H9 (cell line): ENCODE results near the gene LILRB1. TPM values are rescaled to one million over a fixed set of nuclear protein-coding genes. Genes with fewer than 3 reads are reported as not detected.

Experiments used
- DNase-seq: peaks from one replicate; pipeline ENCODE4 v3.0.0-alpha.2; 2017
- H2AFZ ChIP-seq: one replicate; pipeline ENCODE4 v1.6.1; 2013; ENCODE audit warnings: mild to moderate bottlenecking, low read length, control low read depth, moderate library complexity
- H2AK5ac ChIP-seq: 2 replicates; pipeline ENCODE4 v1.6.1; 2013; ENCODE audit warnings: low read length, control low read depth, mixed read lengths; ENCODE audit not compliant: insufficient read length
- H2BK120ac ChIP-seq: one replicate; pipeline ENCODE4 v1.6.1; 2013; ENCODE audit warnings: low read depth, mild to moderate bottlenecking, low read length, control low read depth, inconsistent platforms; ENCODE audit not compliant: poor library complexity, severe bottlenecking
- H2BK12ac ChIP-seq: 2 replicates; pipeline ENCODE4 v1.6.1; 2013; ENCODE audit warnings: low read length, control low read depth, mixed read lengths, low read depth; ENCODE audit not compliant: insufficient read length
- H2BK15ac ChIP-seq: 2 replicates; pipeline ENCODE4 v1.6.1; 2013; ENCODE audit warnings: low read depth, low read length, control low read depth
- H2BK20ac ChIP-seq: one replicate; pipeline ENCODE4 v1.6.1; 2013; ENCODE audit warnings: low read depth, mild to moderate bottlenecking, low read length, control low read depth, inconsistent platforms; ENCODE audit not compliant: poor library complexity, severe bottlenecking
- H2BK5ac ChIP-seq: 2 replicates; pipeline ENCODE4 v1.6.1; 2013; ENCODE audit warnings: low read length, control low read depth, mixed read lengths; ENCODE audit not compliant: insufficient read length
- H3K14ac ChIP-seq: 2 replicates; pipeline ENCODE4 v1.6.1; 2013; ENCODE audit warnings: low read length, control low read depth; ENCODE audit not compliant: insufficient read depth
- H3K18ac ChIP-seq: 2 replicates; pipeline ENCODE4 v1.6.1; 2013; ENCODE audit warnings: low read depth, mild to moderate bottlenecking, mixed read lengths, low read length, control low read depth; ENCODE audit not compliant: insufficient read length
- H3K23ac ChIP-seq: 2 replicates; pipeline ENCODE4 v1.6.1; 2013; ENCODE audit warnings: low read length, control low read depth, mixed read lengths, low read depth; ENCODE audit not compliant: insufficient read length
- H3K23me2 ChIP-seq: 2 replicates; pipeline ENCODE4 v1.6.1; 2013; ENCODE audit warnings: low read depth, mild to moderate bottlenecking, mixed read lengths, low read length, control low read depth; ENCODE audit not compliant: insufficient read length, poor library complexity, severe bottlenecking
- H3K27ac ChIP-seq: 2 replicates; pipeline ENCODE4 v1.5.1; 2013; ENCODE audit warnings: low read length, control low read depth, mixed read lengths, low read depth; ENCODE audit not compliant: insufficient read length
- H3K27me3 ChIP-seq: 2 replicates; pipeline ENCODE4 v1.6.1; 2013; ENCODE audit warnings: low read length, control low read depth, inconsistent platforms; ENCODE audit not compliant: insufficient read depth
- H3K4ac ChIP-seq: 2 replicates; pipeline ENCODE4 v1.6.1; 2013; ENCODE audit warnings: low read depth, mild to moderate bottlenecking, control low read depth, inconsistent platforms, low read length, moderate library complexity
- H3K4me1 ChIP-seq: 2 replicates; pipeline ENCODE4 v1.6.1; 2013; ENCODE audit warnings: low read length, control low read depth, inconsistent platforms; ENCODE audit not compliant: insufficient read depth
- H3K4me2 ChIP-seq: 2 replicates; pipeline ENCODE4 v1.6.1; 2013; ENCODE audit warnings: low read length, control low read depth, mixed read lengths; ENCODE audit not compliant: insufficient read length, insufficient read depth
- H3K56ac ChIP-seq: 2 replicates; pipeline ENCODE4 v1.6.1; 2013; ENCODE audit warnings: low read depth, mild to moderate bottlenecking, mixed read lengths, low read length, control low read depth; ENCODE audit not compliant: insufficient read length
- H3K79me1 ChIP-seq: 2 replicates; pipeline ENCODE4 v1.6.1; 2013; ENCODE audit warnings: low read depth, mild to moderate bottlenecking, moderate library complexity, low read length, control low read depth, inconsistent platforms; ENCODE audit not compliant: insufficient read depth, poor library complexity, severe bottlenecking
- H3K79me2 ChIP-seq: 2 replicates; pipeline ENCODE4 v1.6.1; 2013; ENCODE audit warnings: low read length, control low read depth, inconsistent platforms; ENCODE audit not compliant: insufficient read depth
- H3K9ac ChIP-seq: 2 replicates; pipeline ENCODE4 v1.6.1; 2013; ENCODE audit warnings: low read length, control low read depth, mixed read lengths; ENCODE audit not compliant: insufficient read length; ENCODE audit errors: extremely low read depth
- H3K9me3 ChIP-seq: one replicate; pipeline ENCODE4 v1.6.1; 2013; ENCODE audit warnings: low read depth, low read length, inconsistent platforms; ENCODE audit not compliant: control insufficient read depth
- H3T11ph ChIP-seq: one replicate; pipeline ENCODE4 v1.6.1; 2013; ENCODE audit warnings: mild to moderate bottlenecking, low read length, control low read depth, inconsistent platforms
- H4K20me1 ChIP-seq: one replicate; pipeline ENCODE4 v1.6.1; 2013; ENCODE audit not compliant: control insufficient read depth, insufficient read length, insufficient read depth
- H4K5ac ChIP-seq: 2 replicates; pipeline ENCODE4 v1.6.1; 2013; ENCODE audit warnings: low read depth, mild to moderate bottlenecking, mixed read lengths, low read length, control low read depth; ENCODE audit not compliant: insufficient read length
- H4K8ac ChIP-seq: replicated peaks from 2 replicates; pipeline ENCODE4 v1.6.1; 2013; ENCODE audit warnings: low read length, control low read depth, mixed read lengths, low read depth; ENCODE audit not compliant: insufficient read length
- H4K91ac ChIP-seq: 2 replicates; pipeline ENCODE4 v1.6.1; 2013; ENCODE audit warnings: low read depth, mild to moderate bottlenecking, moderate library complexity, mixed read lengths, low read length, control low read depth; ENCODE audit not compliant: insufficient read length
- H3K27ac Mint-ChIP-seq, 3 experiments: 2 replicates in 2 of 3; 3 replicates in 1 of 3; pipeline ENCODE4 v1.8.0; 2020 to 2021; ENCODE audit warnings: mixed read lengths in 3 of 3, mild to moderate bottlenecking in 1 of 3, moderate library complexity in 1 of 3
- H3K27me3 Mint-ChIP-seq: 2 replicates; pipeline ENCODE4 v1.8.0; 2021; ENCODE audit warnings: low read depth, mild to moderate bottlenecking, moderate library complexity, mixed read lengths
- H3K36me3 Mint-ChIP-seq, 3 experiments: 2 replicates in 2 of 3; 3 replicates in 1 of 3; pipeline ENCODE4 v1.8.0; 2020 to 2021; ENCODE audit warnings: low read depth in 3 of 3, mixed read lengths in 3 of 3; ENCODE audit not compliant: insufficient read depth in 1 of 3
- H3K4me1 Mint-ChIP-seq, 2 experiments: 2 replicates each; pipeline ENCODE4 v1.8.0; 2020; ENCODE audit warnings: mixed read lengths in 2 of 2
- H3K4me3 Mint-ChIP-seq, 2 experiments: 2 replicates in 1 of 2; 3 replicates in 1 of 2; pipeline ENCODE4 v1.8.0; 2020 to 2021; ENCODE audit warnings: mild to moderate bottlenecking in 2 of 2, mixed read lengths in 2 of 2, moderate library complexity in 1 of 2
- H3K9me3 Mint-ChIP-seq, 2 experiments: 2 replicates in 1 of 2; 3 replicates in 1 of 2; pipeline ENCODE4 v1.8.0; 2020; ENCODE audit warnings: mild to moderate bottlenecking in 2 of 2, mixed read lengths in 2 of 2, moderate library complexity in 1 of 2
- CTCF ChIP-seq: fragments of 200-600 bp; sonication (generic); conservative IDR thresholded peaks from 3 replicates; pipeline ENCODE4 v1.8.0; 2021; ENCODE audit warnings: antibody characterized with exemption, mild to moderate bottlenecking
- WGBS: extraction: QIAGEN DNeasy Blood & Tissue Kit; methylation state at CpG from one replicate; pipeline ENCODE4 v1.1.7; 2013; ENCODE audit warnings: missing lambda C conversion rate, low lambda C conversion rate, mixed read lengths; ENCODE audit not compliant: insufficient read length; ENCODE audit errors: extremely low coverage; 5-methylcytosine and 5-hydroxymethylcytosine counted together
- total RNA-seq: library from RNA; stranded (reverse); gene quantifications from 2 replicates; pipeline ENCODE4 v1.2.1, GENCODE V29; 2021

Gene LILRB1
- total RNA-seq, 1 experiment from 2014 or later: not detected

GRCh38 chr19:54607785-54608150 lies 22.5 kb upstream of the LILRB1 start:
- Histone ChIP-seq H3K9ac (no peak overlapping the region), H2BK15ac (no peak overlapping the region), H3K23me2 (no peaks in the 10 kb centered on the region), H3K27me3 (no peaks in the 10 kb centered on the region), H3K4me2 (no peak overlapping the region), H2AFZ (no peak overlapping the region), H3K79me2 (no peaks in the 10 kb centered on the region), H4K91ac (no peak overlapping the region), H2AK5ac (no peak overlapping the region), H3K14ac (no peak overlapping the region), H4K8ac (no peak overlapping the region), H3K27ac (no peak overlapping the region), H4K5ac (no peak overlapping the region), H4K20me1 (no peaks in the 10 kb centered on the region), H3K9me3 (peaks cover 83% of the 10 kb centered on the region), H2BK5ac (no peak overlapping the region), H3T11ph (no peak overlapping the region), H3K56ac (no peak overlapping the region), H3K23ac (no peak overlapping the region), H2BK120ac (no peak overlapping the region), H3K4ac (no peak overlapping the region), H3K4me1 (no peaks in the 10 kb centered on the region), H2BK12ac (no peak overlapping the region), H2BK20ac (no peak overlapping the region), H3K18ac (no peak overlapping the region), H3K79me1 (no peaks in the 10 kb centered on the region)
- Mint-ChIP-seq H3K27ac (no peak overlapping the region), H3K27me3 (no peaks in the 10 kb centered on the region), H3K36me3 (peaks cover 9 to 40% (median 15%) of the 10 kb centered on the region in 3 experiments; a peak in 6 of 7 replicates), H3K9me3 (peaks cover 95% of the 10 kb centered on the region in 2 experiments), H3K4me1 (no peaks in the 10 kb centered on the region), H3K4me3 (no peak overlapping the region; a peak in 1 of 5 replicates)
- no CpG with 5 or more reads among the region's 5 CpGs for WGBS
- no peak for DNase-seq
- no peak for TF ChIP-seq CTCF
